BE2C (cell line): Measurements from ENCODE around the gene GLYR1.

ENCODE experiments used
- DNase-seq: peaks from one replicate; pipeline ENCODE4 v3.0.0-alpha.2; 2020
- H3K27me3 ChIP-seq: fragments of 250-450 bp; sonication (Bioruptor Pico); 2 replicates; pipeline ENCODE4 v1.5.1; 2020; ENCODE audit warnings: mild to moderate bottlenecking
- H3K36me3 ChIP-seq: fragments of 250-450 bp; sonication (Bioruptor Pico); 2 replicates; pipeline ENCODE4 v1.5.1; 2020; ENCODE audit warnings: mild to moderate bottlenecking
- H3K4me1 ChIP-seq: fragments of 250-450 bp; sonication (Bioruptor Pico); 2 replicates; pipeline ENCODE4 v1.5.1; 2020
- H3K4me3 ChIP-seq: 2 replicates; pipeline ENCODE4 v1.5.1; 2011; ENCODE audit warnings: low read depth, low read length
- H3K9me3 ChIP-seq: fragments of 250-450 bp; sonication (Bioruptor Pico); 2 replicates; pipeline ENCODE4 v1.5.1; 2020
- CTCF ChIP-seq: IDR thresholded peaks from 2 replicates; pipeline ENCODE4 v1.5.1; 2012; ENCODE audit warnings: mild to moderate bottlenecking, low read depth, low read length

The GLYR1 gene

GRCh38 chr16:4888428-4889135 lies 41.5 kb upstream of the GLYR1 start:
- Histone ChIP-seq H3K4me3 (no peak overlapping the region), H3K36me3 (peaks cover 21% of the 10 kb centered on the region), H3K27me3 (no peaks in the 10 kb centered on the region), H3K4me1 (peaks cover 3% of the 10 kb centered on the region), H3K9me3 (no peaks in the 10 kb centered on the region)
- no peak for DNase-seq
- no peak for TF ChIP-seq CTCF

- no peaks in the 10 kb centered on the region for H3K27me3 ChIP-seq
- no peak for TF ChIP-seq CTCF
- peaks cover 7% of the 10 kb centered on the region for H3K4me1 ChIP-seq
These were observed 39.1 kb upstream of the GLYR1 start for GRCh38 chr16:4886151-4886550.

GRCh38 chr16:4884972-4885874 lies 38.1 kb upstream of the GLYR1 start:
- no peak for TF ChIP-seq CTCF
- peaks cover 7% of the 10 kb centered on the region for H3K4me1 ChIP-seq
- H3K36me3 ChIP-seq, result peaks cover 44% of the 10 kb centered on the region

More at GRCh38 chr16:4886151-4886550, 39.1 kb upstream of the GLYR1 start:
- peaks cover 36% of the 10 kb centered on the region for H3K36me3 ChIP-seq
- no peak for DNase-seq
- no peak overlapping the region for H3K4me3 ChIP-seq
- no peaks in the 10 kb centered on the region for H3K9me3 ChIP-seq

GRCh38 chr16:4884209-4884608 lies 37.1 kb upstream of the GLYR1 start:
- no peak overlapping the region for H3K4me3 ChIP-seq
- H3K9me3 ChIP-seq, result no peaks in the 10 kb centered on the region
- peaks cover 52% of the 10 kb centered on the region for H3K36me3 ChIP-seq
- DNase-seq, result no peak
- peaks cover 7% of the 10 kb centered on the region for H3K4me1 ChIP-seq
- no peak for TF ChIP-seq CTCF
- H3K27me3 ChIP-seq, result no peaks in the 10 kb centered on the region

More at GRCh38 chr16:4884972-4885874, 38.1 kb upstream of the GLYR1 start:
- H3K9me3 ChIP-seq, result no peaks in the 10 kb centered on the region
- H3K27me3 ChIP-seq, result no peaks in the 10 kb centered on the region
- no peak for DNase-seq
- no peak overlapping the region for H3K4me3 ChIP-seq

GRCh38 chr16:4883501-4883900 lies 36.4 kb upstream of the GLYR1 start:
- H3K36me3 ChIP-seq, result peaks cover 59% of the 10 kb centered on the region

More at GRCh38 chr16:4883501-4883900, 36.4 kb upstream of the GLYR1 start:
- no peak for DNase-seq
- no peak for TF ChIP-seq CTCF
- no peaks in the 10 kb centered on the region for H3K27me3 ChIP-seq
- peaks cover 7% of the 10 kb centered on the region for H3K4me1 ChIP-seq
- H3K4me3 ChIP-seq, result no peak overlapping the region
- H3K9me3 ChIP-seq, result no peaks in the 10 kb centered on the region
